RCC 7860 (cell line): ENCODE results near the gene NKTR.

ENCODE experiments used
- DNase-seq: peaks from one replicate; pipeline ENCODE4 v3.0.0-alpha.2; 2015; ENCODE audit warnings: low spot score
- FAIRE-seq: peaks from 2 replicates; lab custom pipeline; 2012; peaks lifted over from hg19 to GRCh38; lab: Jason Lieb, UNC

NKTR gene

DNA sequence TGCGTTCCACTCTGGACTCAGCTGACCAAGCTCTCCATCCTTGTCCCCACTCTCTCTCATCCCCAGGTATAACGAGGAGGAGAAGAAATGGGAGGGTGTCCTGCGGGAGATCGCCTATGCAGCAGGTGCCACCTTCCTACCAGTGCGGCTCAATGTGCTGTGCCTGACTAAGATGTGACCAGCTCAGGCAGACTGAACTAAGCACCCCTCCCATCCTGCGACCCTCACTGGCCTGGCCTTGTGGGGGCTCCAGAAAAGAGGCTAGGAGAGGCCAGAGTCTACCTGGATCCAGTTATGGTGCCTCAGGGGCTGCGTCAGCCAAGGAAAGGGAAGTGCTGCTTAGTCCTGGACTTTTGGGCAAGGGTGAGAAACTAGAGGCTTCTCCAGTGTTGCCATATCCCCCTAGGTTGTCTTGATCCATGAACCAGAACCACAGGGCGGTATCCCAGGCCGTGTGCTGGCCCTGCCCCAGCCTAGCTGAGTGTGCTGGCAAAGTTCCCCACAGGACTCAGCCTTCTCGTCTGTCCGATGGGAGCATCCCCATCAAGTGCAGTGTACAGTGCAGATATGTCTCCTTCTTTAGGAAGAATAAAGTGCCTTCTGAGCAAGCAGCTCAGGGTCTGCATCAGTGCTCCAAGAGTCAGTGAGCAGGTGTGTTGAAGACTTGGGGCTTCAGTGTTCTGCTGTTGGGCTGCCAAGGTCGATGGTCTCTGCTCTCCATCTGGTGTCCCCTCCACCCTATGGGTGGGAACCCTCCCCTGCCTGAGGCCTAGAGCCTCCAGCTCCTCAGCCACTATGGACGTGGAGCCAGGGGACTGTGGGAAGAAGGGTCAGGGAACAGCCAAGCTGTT is 91.6 kb downstream of the NKTR start:
- DNase-seq (no peak), FAIRE-seq (no peak)

DNA sequence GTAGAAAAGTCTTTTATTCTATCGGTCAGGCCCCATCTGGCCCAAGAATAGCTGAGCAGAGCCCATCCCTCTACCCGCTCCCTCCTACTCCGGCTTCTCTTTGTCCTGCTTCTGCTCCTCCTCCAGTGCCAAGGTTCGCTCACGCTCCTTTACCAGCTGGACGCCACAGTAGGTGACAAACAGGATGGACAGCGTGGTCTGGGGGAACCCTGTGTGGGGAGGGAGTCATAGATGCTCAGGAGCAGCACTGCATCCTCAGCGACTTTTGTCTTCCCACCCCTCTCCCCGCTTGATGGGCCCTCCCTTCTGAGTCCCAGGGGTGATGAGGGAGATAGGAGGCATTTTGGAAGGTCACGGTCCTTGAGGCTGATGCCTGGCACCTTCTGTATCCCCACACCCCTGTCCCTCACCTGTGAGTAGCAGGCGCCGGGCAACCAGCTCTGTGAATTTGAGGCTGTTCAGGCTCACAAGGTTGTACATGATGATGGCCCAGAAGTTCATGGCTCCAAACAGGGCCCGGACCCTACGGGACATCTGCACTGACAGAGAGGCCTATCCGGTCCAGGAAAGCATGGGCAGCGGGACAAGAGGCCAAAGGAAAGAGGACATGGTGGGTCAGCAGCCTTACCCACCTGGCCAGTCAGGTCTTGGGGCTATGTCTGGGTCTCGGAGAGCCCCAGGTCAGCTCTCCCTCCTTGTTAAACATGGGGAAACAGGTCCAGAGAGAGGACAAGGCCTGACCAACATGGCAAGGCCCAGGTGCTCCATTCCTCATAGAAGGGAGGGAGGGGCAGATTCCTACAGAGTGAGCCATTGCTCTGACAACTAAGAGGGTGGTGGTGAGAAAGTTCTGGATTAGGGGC is 92.4 kb downstream of the NKTR start:
- FAIRE-seq (no peak), DNase-seq (no peak)

DNA sequence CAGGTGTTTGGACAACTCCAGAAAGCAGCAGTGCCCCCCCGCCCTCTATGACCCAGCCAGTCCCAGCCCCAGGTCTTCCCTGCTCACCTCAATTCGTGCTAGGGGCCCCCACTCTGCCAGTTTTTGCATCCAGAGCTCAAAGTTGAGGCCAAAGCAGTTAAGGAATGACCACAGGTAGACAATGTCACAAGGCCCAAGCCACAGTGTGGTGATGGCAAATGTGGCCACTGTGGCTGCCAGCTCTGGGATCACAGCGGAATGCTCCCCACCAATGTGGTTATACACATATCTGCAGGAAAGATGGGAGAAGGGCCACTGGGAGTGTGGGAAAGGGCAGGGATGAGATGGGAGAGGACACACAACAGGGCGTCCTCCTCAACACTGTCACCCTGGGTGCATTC is 93.0 kb downstream of the NKTR start:
- DNase-seq: no peak
- FAIRE-seq: no peak

DNA sequence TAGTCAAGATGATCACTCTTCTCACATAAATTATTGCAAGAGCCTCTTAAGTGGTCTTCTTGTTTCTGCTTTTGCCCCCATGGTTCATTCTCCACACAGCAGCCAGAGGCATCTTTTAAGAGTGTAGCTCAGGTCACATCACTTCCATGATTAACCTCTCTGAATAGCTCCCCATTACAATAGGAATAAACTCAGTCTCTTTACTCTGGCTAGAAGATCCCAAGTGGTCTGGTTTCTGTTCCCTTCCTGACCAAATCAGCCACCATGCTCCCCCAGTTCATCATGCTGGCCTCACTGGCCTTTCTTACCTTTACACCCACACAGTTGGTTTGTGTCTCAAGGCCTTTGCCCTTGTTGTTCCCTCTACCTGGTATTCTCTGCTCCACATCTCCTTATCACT is 93.9 kb downstream of the NKTR start:
- FAIRE-seq (no peak), DNase-seq (no peak)

DNA sequence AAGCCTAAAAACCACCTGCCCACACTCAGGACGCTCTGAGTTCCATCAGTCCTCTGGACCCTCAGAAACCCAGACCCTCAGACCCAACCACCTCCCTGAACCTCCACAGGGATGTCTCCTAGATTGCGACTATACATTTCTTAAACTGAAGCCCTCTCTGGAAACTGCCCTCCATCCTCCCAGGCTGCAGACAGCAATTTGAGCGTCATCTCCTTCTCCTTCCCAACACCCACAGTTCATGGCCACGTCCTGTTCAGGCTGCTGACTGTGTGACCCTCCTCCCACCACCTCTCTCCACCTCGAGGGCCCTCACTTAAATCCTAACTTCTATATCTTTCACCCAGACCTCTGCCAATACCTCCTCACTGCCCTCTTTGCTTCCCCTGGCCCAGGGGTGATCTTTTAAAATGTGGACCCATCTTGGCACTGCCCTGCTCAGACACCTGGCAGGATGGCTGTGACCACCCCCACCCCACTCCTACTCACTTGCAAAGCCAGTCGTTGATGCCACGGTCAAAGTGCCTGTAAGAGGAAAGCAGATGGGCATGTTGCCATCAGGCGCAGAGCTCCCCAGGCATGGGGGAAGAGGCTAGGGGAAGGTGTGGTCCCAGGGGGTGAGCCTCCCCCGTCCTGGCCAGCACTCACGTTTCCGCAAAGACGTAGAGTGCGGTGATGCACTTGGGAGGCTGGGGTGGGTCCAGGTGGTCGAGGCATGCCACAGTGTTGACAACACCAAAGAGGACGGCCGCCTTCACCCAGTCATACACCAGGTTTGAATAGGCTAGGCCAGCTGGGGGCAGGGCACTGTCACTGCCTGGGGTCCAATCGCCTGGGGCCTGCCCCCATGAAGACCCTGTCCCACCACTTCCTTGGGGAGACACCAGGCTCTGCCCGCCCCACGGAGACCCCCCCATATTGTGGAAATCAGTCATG is 96.1 kb downstream of the NKTR start:
- no peak for DNase-seq
- no peak for FAIRE-seq

DNA sequence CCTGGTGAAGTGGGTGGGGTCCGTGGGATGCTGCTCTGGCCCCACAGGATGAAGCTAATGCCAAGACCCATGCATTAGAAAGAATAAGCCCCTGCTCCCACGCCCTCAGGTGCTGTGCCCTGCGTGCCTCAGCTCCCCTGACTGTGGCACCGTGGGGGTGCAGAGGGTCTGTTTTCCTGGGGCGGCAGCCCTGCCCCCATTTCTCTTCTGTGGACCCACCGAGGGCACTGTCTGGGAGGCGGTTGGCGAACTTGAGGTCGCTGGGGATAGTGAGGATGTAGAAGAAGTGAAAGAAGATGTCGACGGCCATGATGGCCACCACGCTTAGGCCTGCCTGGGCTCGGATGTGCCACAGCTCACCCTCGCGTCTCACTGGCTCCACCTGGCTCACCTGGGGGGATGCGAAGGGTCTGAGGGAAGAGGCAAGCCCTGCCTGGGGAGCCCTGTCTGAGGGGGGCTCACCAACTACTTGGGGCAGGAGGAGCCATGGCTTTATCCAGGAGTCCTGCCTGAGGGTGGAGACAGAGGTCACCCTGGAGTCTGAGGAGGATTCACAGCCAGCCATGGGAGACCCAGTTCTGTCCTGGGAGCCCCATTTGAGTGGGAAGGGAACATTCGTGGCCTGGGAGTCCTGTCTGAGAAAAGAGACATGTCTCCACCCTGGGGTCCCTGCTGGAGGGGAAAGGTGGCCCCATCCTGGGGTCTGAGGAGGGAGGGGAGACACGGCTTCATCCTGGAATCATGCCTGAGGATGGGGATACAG is 97.0 kb downstream of the NKTR start:
- FAIRE-seq: no peak

More for the DNA sequence above, 97.0 kb downstream of the NKTR start:
- DNase-seq: no peak
